Sigmoid colon (tissue), 3 donors: Measurements from ENCODE around the gene TMEM35B.

Experiments
- CTCF ChIP-seq, 4 experiments: fragments of 450-650 bp in 3 of 4; fragments of 200-600 bp in 1 of 4; IDR thresholded peaks; one replicate each; pipeline ENCODE4 v1.5.1; 2016 to 2019; ENCODE audit warnings: antibody characterized with exemption in 4 of 4, mild to moderate bottlenecking in 3 of 4, moderate library complexity in 2 of 4
- POLR2A ChIP-seq, 2 donors: fragments of 450-650 bp; IDR thresholded peaks; one replicate each; pipeline ENCODE4 v1.6.1; 2016; ENCODE audit warnings: antibody characterized with exemption in 2 of 2, mild to moderate bottlenecking in 2 of 2, moderate library complexity in 2 of 2

- TF ChIP-seq POLR2A (IDR thresholded peaks at IDR 0.05) (no peak), CTCF (IDR thresholded peaks at IDR 0.05) (no peak)
Observed at GRCh38 chr1:34977210-34977471, 8.0 kb downstream of the TMEM35B start.
